B cell (primary cell): ENCODE data around the gene IL17RE. TPM values are rescaled to one million over a fixed set of nuclear protein-coding genes. Genes with fewer than 3 reads are reported as not detected.

Source experiments
- ATAC-seq: fragments of 200-7000 bp; cut with Tn5 transposase; one replicate; pipeline ENCODE4 v1.10.0; 2021; ENCODE audit warnings: low read depth, mild to moderate bottlenecking, moderate number of reproducible peaks, moderate library complexity
- CTCF ChIA-PET: fragments of 350-600 bp; sonication (Branson Sonifier 250); formaldehyde crosslinking; loops from one replicate; lab custom pipeline; 2021; ENCODE audit warnings: antibody characterized with exemption, inconsistent platforms; lab: Charles Lee
- POLR2A ChIA-PET: fragments of 350-600 bp; sonication (Branson Sonifier 250); formaldehyde crosslinking; loops from one replicate; lab custom pipeline; 2021; ENCODE audit warnings: antibody characterized with exemption; lab: Charles Lee
- DNase-seq: peaks from one replicate; pipeline ENCODE4 v3.0.0; 2013
- H2AFZ ChIP-seq: 2 replicates; pipeline ENCODE4 v1.6.1; 2012; ENCODE audit warnings: mild to moderate bottlenecking, low read depth, low read length; ENCODE audit not compliant: insufficient read depth, poor library complexity, severe bottlenecking
- H3K27ac ChIP-seq, 2 donors: 1 replicate in 1 of 2; 2 replicates in 1 of 2; pipeline ENCODE4 v1.5.1; 2012 to 2013; ENCODE audit warnings: low read length in 2 of 2, mild to moderate bottlenecking in 2 of 2, moderate library complexity in 1 of 2
- H3K27me3 ChIP-seq, 4 experiments: fragments of 200-600 bp in 1 of 4; sonication (generic) in 1 of 4; replicated peaks in 1 of 4; 1 replicate in 2 of 4; 2 replicates in 2 of 4; pipeline versions ENCODE4 v1.6.1 to v1.7.0; 2013 to 2016; ENCODE audit warnings: low read length in 3 of 4, mild to moderate bottlenecking in 2 of 4, mixed read lengths in 1 of 4, moderate library complexity in 1 of 4; ENCODE audit not compliant: insufficient read depth in 4 of 4, control insufficient read depth in 3 of 4; ENCODE audit errors: control extremely low read depth in 1 of 4
- H3K36me3 ChIP-seq, 2 experiments: replicated peaks in 1 of 2; 1 replicate in 1 of 2; 2 replicates in 1 of 2; pipeline versions ENCODE4 v1.6.1 to v1.7.1; 2013; ENCODE audit warnings: low read length in 1 of 2; ENCODE audit not compliant: insufficient read depth in 2 of 2, control insufficient read depth in 1 of 2; ENCODE audit errors: control extremely low read depth in 1 of 2, extremely low read depth in 1 of 2
- H3K4me1 ChIP-seq, 2 donors: fragments of 200-600 bp in 1 of 2; sonication (generic) in 1 of 2; 1 replicate in 1 of 2; 2 replicates in 1 of 2; pipeline versions ENCODE4 v1.5.1 to v1.6.1; 2013 to 2017; ENCODE audit warnings: low read length in 2 of 2; ENCODE audit not compliant: control insufficient read depth in 2 of 2, insufficient read depth in 2 of 2
- H3K4me2 ChIP-seq: replicated peaks from 2 replicates; pipeline ENCODE3; 2012; ENCODE audit warnings: mild to moderate bottlenecking, low read depth, low read length; ENCODE audit not compliant: poor library complexity, severe bottlenecking
- H3K4me3 ChIP-seq, 5 experiments: fragments of 200-600 bp in 1 of 5; sonication (generic) in 1 of 5; 1 replicate in 3 of 5; 2 replicates in 2 of 5; pipeline versions ENCODE4 v1.5.1 to v1.7.0; 2011 to 2016; ENCODE audit warnings: low read length in 4 of 5, mild to moderate bottlenecking in 4 of 5, low read depth in 2 of 5, control low read depth in 1 of 5, moderate library complexity in 1 of 5; ENCODE audit not compliant: insufficient read depth in 1 of 5; ENCODE audit errors: control extremely low read depth in 1 of 5, extremely low read depth in 1 of 5
- H3K79me2 ChIP-seq: fragments of 200-600 bp; sonication (generic); one replicate; pipeline ENCODE4 v1.6.0; 2016; ENCODE audit warnings: low read length; ENCODE audit not compliant: control insufficient read depth, insufficient read depth
- H3K9ac ChIP-seq: fragments of 200-600 bp; sonication (generic); 2 replicates; pipeline ENCODE4 v1.6.1; 2017; ENCODE audit warnings: mild to moderate bottlenecking, low read length, moderate library complexity
- H3K9me3 ChIP-seq, 3 donors: one replicate each; pipeline versions ENCODE4 v1.6.1 to v1.7.1; 2013; ENCODE audit warnings: low read length in 2 of 3; ENCODE audit not compliant: control insufficient read depth in 2 of 3, insufficient read depth in 1 of 3; ENCODE audit errors: control extremely low read depth in 1 of 3
- H4K20me1 ChIP-seq: 2 replicates; pipeline ENCODE4 v1.6.0; 2012; ENCODE audit warnings: mild to moderate bottlenecking, low read length; ENCODE audit not compliant: insufficient read depth, control insufficient read depth, poor library complexity, severe bottlenecking
- H3K27ac Mint-ChIP-seq: one replicate; pipeline ENCODE4 v1.8.0; 2021; ENCODE audit warnings: mixed read lengths
- H3K27me3 Mint-ChIP-seq: one replicate; pipeline ENCODE4 v1.8.0; 2021; ENCODE audit warnings: mixed read lengths
- H3K4me1 Mint-ChIP-seq: one replicate; pipeline ENCODE4 v1.8.0; 2021; ENCODE audit warnings: mixed read lengths
- H3K4me3 Mint-ChIP-seq: one replicate; pipeline ENCODE4 v1.8.0; 2021; ENCODE audit warnings: mixed read lengths
- H3K9me3 Mint-ChIP-seq: one replicate; pipeline ENCODE4 v1.8.0; 2022; ENCODE audit warnings: mixed read lengths; ENCODE audit not compliant: insufficient read depth
- CTCF ChIP-seq: fragments of 200-600 bp; IDR thresholded peaks from one replicate; pipeline ENCODE4 v1.8.0; 2022; ENCODE audit warnings: antibody characterized with exemption, mild to moderate bottlenecking
- EZH2 ChIP-seq: IDR thresholded peaks from 2 replicates; pipeline ENCODE4 v1.6.1; 2012; ENCODE audit warnings: borderline replicate concordance, low read depth, mild to moderate bottlenecking, moderate library complexity, low read length; ENCODE audit not compliant: insufficient read depth, poor library complexity, severe bottlenecking
- WGBS: methylation state at CpG from one replicate; pipeline ENCODE4 v1.1.5; 2013; ENCODE audit warnings: missing lambda C conversion rate; ENCODE audit not compliant: insufficient coverage; 5-methylcytosine and 5-hydroxymethylcytosine counted together
- intact Hi-C: fragments of 100-400 bp; cut with micrococcal nuclease; formaldehyde crosslinking; loops from one replicate; pipeline ENCODE4 v1.10.0; 2022
- polyA plus RNA-seq: library from polyadenylated mRNA; depleted of rRNA; stranded (reverse); fragments of >200 nt; gene quantifications from 2 replicates; pipeline ENCODE4 v1.2.3, GENCODE V29; 2012
- total RNA-seq, 2 donors: library from RNA; stranded (reverse); fragments of 120-200 nt in 1 of 2; gene quantifications; 1 replicate in 1 of 2; 2 replicates in 1 of 2; pipeline versions ENCODE4 v1.2.3 to v1.2.4, GENCODE V29; 2013 to 2022

The IL17RE gene
- total and polyA plus RNA-seq, 2 donors (not counting 1 experiment from before 2014, with no cell fraction given), result 0.37 TPM; not detected in 1

- peak within 1 kb of the TSS; percentile 100 for H3K9ac ChIP-seq
- no peaks in the 10 kb centered on the region for H3K27me3 ChIP-seq
- peak within 1 kb of the TSS; percentile 99 for H3K27ac Mint-ChIP-seq
- peaks cover 38% of the 10 kb centered on the region for H3K4me1 Mint-ChIP-seq
- peaks cover 41% of the 10 kb centered on the region for H3K79me2 ChIP-seq
- intact Hi-C loops, result loop anchor here (1.0 to 5.0 kb wide), 10 partner anchors 43 to 430 kb away; partner anchors contain the start of genes ARPC4, BRPF1, CRELD1 and EMC3
- CTCF ChIA-PET, result interaction anchor here (1.6 to 2.9 kb wide), 3 partner anchors 22 to 163 kb away, joined by 4 to 15 read pairs (median 6); partner anchors contain the start of gene CRELD1
- 0% methylated on average over 61 of the region's 62 CpGs for WGBS
- no peaks in the 10 kb centered on the region for H3K9me3 ChIP-seq
- peak within 1 kb of the TSS; percentile 99 for H3K4me3 Mint-ChIP-seq
- H3K4me2 ChIP-seq, result peak within 1 kb of the TSS; percentile 75
- DNase-seq, result peak; percentile 95
- TF ChIP-seq CTCF (no peak), EZH2 (no peak)
- no peaks in the 10 kb centered on the region for H4K20me1 ChIP-seq
- peak within 1 kb of the TSS; percentile 100 for H3K27ac ChIP-seq
- H3K9me3 Mint-ChIP-seq, result no peaks in the 10 kb centered on the region
- peak within 1 kb of the TSS; percentile 81 to 99 (median 98) for H3K4me3 ChIP-seq
- H3K27me3 Mint-ChIP-seq, result no peaks in the 10 kb centered on the region
- peaks cover 17 to 24% of the 10 kb centered on the region in 2 donors for H3K4me1 ChIP-seq
- POLR2A ChIA-PET, result interaction anchor here (0.5 to 3.1 kb wide), 14 partner anchors 43 to 494 kb away, joined by 3 to 19 read pairs (median 4); partner anchors contain the start of genes ARPC4, BRPF1, CRELD1 and IRAK2
- peaks cover 3 to 16% of the 10 kb centered on the region in 2 experiments for H3K36me3 ChIP-seq
- H2AFZ ChIP-seq, result peak within 1 kb of the TSS; percentile 83
- peak; percentile 84 for ATAC-seq
These were observed 12.2 kb upstream of the IL17RE start, which contains the start of gene JAGN1 for GRCh38 chr3:9890249-9891071. JAGN1 (plus strand) TSS chr3:9890610; CDS start chr3:9890723, 113 bp downstream.
